K562 (cell line): ENCODE measurements around the gene KRI1. TPM values are rescaled to one million over a fixed set of nuclear protein-coding genes. Genes with fewer than 3 reads are reported as not detected.

ENCODE experiments used
- ATAC-seq: fragments of 200-7000 bp; cut with Tn5 transposase; 3 replicates; pipeline ENCODE4 v1.9.1; 2020; ENCODE audit warnings: moderate library complexity
- BruUV-seq: library from RNA; stranded (reverse); fragments of 400-500 nt; replicated peaks from 2 replicates; lab custom pipeline; 2021; lab: Mats Ljungman, UMichigan
- CTCF ChIA-PET: fragments of 300-600 bp; formaldehyde crosslinking; extraction: SDS; loops from one replicate; lab custom pipeline; 2021; ENCODE audit warnings: low intra/inter-chr PET ratio; lab: Yijun Ruan, JAX
- POLR2A ChIA-PET: fragments of 300-600, 350-650 bp; sonication (Branson Sonifier 250); formaldehyde crosslinking; extraction: SDS; loops from one replicate; lab custom pipeline; 2021; ENCODE audit warnings: antibody characterized with exemption, inconsistent platforms; lab: Yijun Ruan, JAX
- DNase-seq, 4 experiments: peaks; one replicate each; pipeline versions ENCODE4 v3.0.0 to v3.0.0-alpha.2; 2011 to 2018; ENCODE audit warnings: low spot score in 3 of 4, mixed read lengths in 3 of 4; ENCODE audit errors: extremely low read depth in 1 of 4
- FAIRE-seq: peaks from 2 replicates; lab custom pipeline; 2011; peaks lifted over from hg19 to GRCh38; lab: Jason Lieb, UNC
- H2AFZ ChIP-seq: 2 replicates; pipeline ENCODE4 v1.6.0; 2011; ENCODE audit warnings: low read depth, low read length, control low read depth, inconsistent platforms
- H3K27ac ChIP-seq: fragments of 200-600 bp; 3 replicates; pipeline ENCODE4 v1.8.0; 2011; ENCODE audit warnings: low read depth, mild to moderate bottlenecking, control low read depth, inconsistent platforms, low read length, moderate library complexity, mixed read lengths; ENCODE audit errors: extremely low read depth
- H3K27me3 ChIP-seq, 2 experiments: fragments of 300-600 bp in 1 of 2; 2 replicates in 1 of 2; 3 replicates in 1 of 2; pipeline versions ENCODE4 v1.6.0 to v1.8.0; 2011; ENCODE audit warnings: inconsistent platforms in 2 of 2, low read length in 2 of 2, mild to moderate bottlenecking in 1 of 2, mixed read lengths in 1 of 2, moderate library complexity in 1 of 2; ENCODE audit not compliant: control insufficient read depth in 2 of 2, insufficient read depth in 2 of 2
- H3K36me3 ChIP-seq: fragments of 300-600 bp; 3 replicates; pipeline ENCODE4 v1.8.0; 2011; ENCODE audit warnings: mild to moderate bottlenecking, low read length, inconsistent platforms; ENCODE audit not compliant: control insufficient read depth, insufficient read depth
- H3K4me1 ChIP-seq, 2 experiments: fragments of 200-600 bp in 1 of 2; replicated peaks in 1 of 2; 2 replicates in 1 of 2; 3 replicates in 1 of 2; pipeline versions ENCODE4 v1.5.1 to v1.8.0; 2011; ENCODE audit warnings: inconsistent platforms in 2 of 2, low read length in 2 of 2, mild to moderate bottlenecking in 1 of 2, mixed read lengths in 1 of 2, moderate library complexity in 1 of 2; ENCODE audit not compliant: control insufficient read depth in 2 of 2, insufficient read depth in 2 of 2
- H3K4me2 ChIP-seq: 2 replicates; pipeline ENCODE4 v1.6.1; 2011; ENCODE audit warnings: low read length, control low read depth, inconsistent platforms, mixed read lengths; ENCODE audit not compliant: insufficient read depth
- H3K4me3 ChIP-seq: fragments of 200-600 bp; sonication (generic), shearing (Covaris generic); 2 replicates; pipeline ENCODE4 v1.5.1; 2016; ENCODE audit warnings: control low read depth, inconsistent platforms
- H3K79me2 ChIP-seq: fragments of 200-600 bp; 3 replicates; pipeline ENCODE4 v1.8.0; 2011; ENCODE audit warnings: low read length, inconsistent platforms; ENCODE audit not compliant: control insufficient read depth, insufficient read depth
- H3K9ac ChIP-seq, 2 experiments: 2 replicates each; pipeline versions ENCODE4 v1.6.0 to v1.6.1; 2011; ENCODE audit warnings: low read depth in 2 of 2, low read length in 2 of 2, control low read depth in 1 of 2, inconsistent platforms in 1 of 2, mild to moderate bottlenecking in 1 of 2, mixed read lengths in 1 of 2; ENCODE audit not compliant: insufficient read depth in 1 of 2
- H3K9me1 ChIP-seq: one replicate; pipeline ENCODE4 v1.6.0; 2011; ENCODE audit warnings: inconsistent platforms, mild to moderate bottlenecking, low read length, moderate library complexity; ENCODE audit not compliant: control insufficient read depth, insufficient read depth
- H3K9me3 ChIP-seq: replicated peaks from 2 replicates; pipeline ENCODE4 v1.5.1; 2011; ENCODE audit warnings: low read depth, low read length, inconsistent platforms; ENCODE audit not compliant: control insufficient read depth, insufficient read depth
- H4K20me1 ChIP-seq: replicated peaks from 2 replicates; pipeline ENCODE4 v1.6.1; 2011; ENCODE audit warnings: low read length, inconsistent platforms, mixed read lengths; ENCODE audit not compliant: control insufficient read depth, insufficient read depth
- ADNP ChIP-seq: fragments of 200-800 bp; sonication (Bioruptor generic); IDR thresholded peaks from 2 replicates; pipeline ENCODE4 v1.6.1; 2016; ENCODE audit warnings: missing genetic modification characterization, missing compliant biosample characterization
- CEBPG ChIP-seq, 3 experiments: fragments of 200-800 bp in 1 of 3; sonication (Bioruptor generic) in 1 of 3; sonication (generic) in 1 of 3; formaldehyde crosslinking in 1 of 3; IDR thresholded peaks in 2 of 3; conservative IDR thresholded peaks in 1 of 3; 2 replicates each; pipeline versions ENCODE4 v1.6.1 to v1.8.0; 2016 to 2022; ENCODE audit warnings: missing compliant biosample characterization in 2 of 3, missing genetic modification characterization in 2 of 3, mild to moderate bottlenecking in 1 of 3, missing genetic modification reagents in 1 of 3
- E2F1 ChIP-seq: sonication (generic); formaldehyde crosslinking; IDR thresholded peaks from 2 replicates; pipeline ENCODE4 v1.8.1; 2023; ENCODE audit warnings: mild to moderate bottlenecking, missing genetic modification reagents, moderate library complexity
- EHMT2 ChIP-seq: fragments of 450-650 bp; IDR thresholded peaks from 2 replicates; pipeline ENCODE4 v1.6.1; 2018; ENCODE audit warnings: antibody characterized with exemption
- ERF ChIP-seq: fragments of 450-650 bp; formaldehyde crosslinking; IDR thresholded peaks from 2 replicates; pipeline ENCODE4 v1.4.0; 2020; ENCODE audit warnings: mild to moderate bottlenecking, mixed read lengths
- GTF2E2 ChIP-seq: fragments of 200-800 bp; sonication (Bioruptor generic); IDR thresholded peaks from 2 replicates; pipeline ENCODE4 v1.6.1; 2016; ENCODE audit warnings: missing genetic modification characterization, missing compliant biosample characterization
- HNRNPLL ChIP-seq: fragments of 200-400 bp; formaldehyde crosslinking; IDR thresholded peaks from 2 replicates; pipeline ENCODE4 v1.6.1; 2017; ENCODE audit warnings: low read length, low read depth, mild to moderate bottlenecking; ENCODE audit not compliant: poor library complexity, severe bottlenecking
- PHF21A ChIP-seq: fragments of 450-650 bp; IDR thresholded peaks from 2 replicates; pipeline ENCODE4 v1.6.1; 2017; ENCODE audit warnings: low read depth, borderline replicate concordance
- SMARCB1 ChIP-seq: IDR thresholded peaks from 2 replicates; pipeline ENCODE4 v1.6.1; 2011; ENCODE audit warnings: improper control_type of control experiment, low read depth; ENCODE audit not compliant: insufficient read length
- XRCC3 ChIP-seq: fragments of 450-650 bp; IDR thresholded peaks from 2 replicates; pipeline ENCODE4 v1.6.1; 2017; ENCODE audit warnings: mild to moderate bottlenecking, moderate library complexity
- ZBTB7A ChIP-seq: IDR thresholded peaks from 2 replicates; pipeline ENCODE4 v1.6.1; 2011; ENCODE audit warnings: low read depth, mild to moderate bottlenecking, low read length, moderate library complexity, borderline replicate concordance; ENCODE audit not compliant: control insufficient read depth
- ZNF3 ChIP-seq: fragments of 250-450 bp; sonication (Bioruptor Pico); IDR thresholded peaks from 2 replicates; pipeline ENCODE4 v1.5.0; 2021; ENCODE audit warnings: mild to moderate bottlenecking, moderate library complexity
- ZNF431 ChIP-seq: sonication (generic); formaldehyde crosslinking; IDR thresholded peaks from 2 replicates; pipeline ENCODE4 v1.8.0; 2022; ENCODE audit warnings: mild to moderate bottlenecking, missing genetic modification reagents
- WGBS: fragments of 100-300 bp; shearing (Covaris generic); methylation state at CpG from one replicate; pipeline ENCODE4 v1.1.6; 2016; ENCODE audit warnings: low coverage, mixed read lengths; ENCODE audit not compliant: insufficient coverage; ENCODE audit errors: missing lambda C conversion rate; 5-methylcytosine and 5-hydroxymethylcytosine counted together
- in situ Hi-C: fragments of 300-500 bp; cut with MboI; formaldehyde crosslinking; loops from 4 replicates; pipeline ENCODE4 v1.15.0; 2018; ENCODE audit warnings: inconsistent platforms, mixed read lengths
- intact Hi-C: fragments of 100-400 bp; cut with micrococcal nuclease; formaldehyde crosslinking; loops from 2 replicates; pipeline ENCODE4 v1.14.2; 2022
- polyA plus RNA-seq, 8 experiments: library from polyadenylated mRNA; depleted of rRNA in 4 of 8; stranded (reverse) in 5 of 8; unstranded in 3 of 8; fragments of >200 nt; fragmentation: Nextera tagmentation in 2 of 8; fragmentation: Illumina TruSeq in 1 of 8; extraction: Ambion mirVana in 2 of 8; extraction: Trizol in 1 of 8; gene quantifications; 2 replicates each; pipeline versions ENCODE4 v1.2.1 to v1.2.3, GENCODE V29; 2011 to 2014; ENCODE audit warnings: inconsistent platforms in 1 of 8, missing spikeins in 1 of 8
- total RNA-seq, 7 experiments: library from RNA; depleted of rRNA in 6 of 7; stranded (reverse); fragments of >200 nt in 6 of 7; fragmentation: Illumina TruSeq in 2 of 7; extraction: Trizol in 2 of 7; gene quantifications; 2 replicates each; pipeline versions ENCODE4 v1.2.1 to v1.2.3, GENCODE V29; 2011 to 2021; ENCODE audit warnings: low replicate concordance in 1 of 7

Gene KRI1
- total and polyA plus RNA-seq, 9 of the 15 experiments (the other 6 are each of a cell fraction or from before 2014, with no cell fraction given), result 1.1 to 50.7 (median 24.7) TPM

- H3K9ac ChIP-seq, result no peak overlapping the region
- ATAC-seq (no peak), FAIRE-seq (no peak)
- H3K9me3 ChIP-seq, result peaks cover 3% of the 10 kb centered on the region
- CTCF ChIA-PET, result no interaction called here
- H3K4me2 ChIP-seq, result no peak overlapping the region
- no peak overlapping the region for H3K27ac ChIP-seq
- no TSS peak for BruUV-seq
- H3K9me1 ChIP-seq, result no peaks in the 10 kb centered on the region
- peaks cover 16% of the 10 kb centered on the region for H4K20me1 ChIP-seq
- intact Hi-C loops, result no loop called here
- TF ChIP-seq ZNF3 (CRISPR knock-in tag), result no peak
- no peak for TF ChIP-seq ERF (CRISPR knock-in tag)
- no peak for TF ChIP-seq GTF2E2 (tag)
- no peak for TF ChIP-seq EHMT2
- no peak for TF ChIP-seq E2F1 (CRISPR knock-in tag)
- no peak for TF ChIP-seq CEBPG (CRISPR knock-in tag; IDR thresholded peaks at IDR 0.05)
- TF ChIP-seq CEBPG (tag; conservative IDR thresholded peaks at IDR 0.05 in 1 of 2, IDR thresholded peaks at IDR 0.05 in 1 of 2), result no peak
- TF ChIP-seq HNRNPLL, result no peak
- TF ChIP-seq PHF21A, result no peak
- TF ChIP-seq XRCC3, result no peak
- TF ChIP-seq ADNP, result no peak
- TF ChIP-seq ZNF431 (CRISPR knock-in tag), result no peak
- no peak for TF ChIP-seq SMARCB1
- TF ChIP-seq ZBTB7A, result no peak
- TF ChIP-seq, all 486 proteins: peak for 0
- in situ Hi-C loops, result no loop called here
- no peak for DNase-seq
- POLR2A ChIA-PET, result no interaction called here
- H3K4me3 ChIP-seq, result no peak overlapping the region
- H3K4me1 ChIP-seq, result peaks cover 0 to 31% of the 10 kb centered on the region in 2 experiments; a peak in 3 of 5 replicates
- WGBS, result 89% methylated on average over 5 of the region's 6 CpGs
- peaks cover 15% of the 10 kb centered on the region for H3K79me2 ChIP-seq
- no peaks in the 10 kb centered on the region for H3K27me3 ChIP-seq
- H2AFZ ChIP-seq, result no peak overlapping the region
- H3K36me3 ChIP-seq, result peaks cover 85% of the 10 kb centered on the region
These were observed 15.5 kb downstream of the KRI1 start for GRCh38 chr19:10550336-10550735.
